NOMO-1 treated with dmso at 0.1 percent for 144 hours (cell line): Measurements from ENCODE around the gene GJA3.
A peak's percentile ranks its signal among the peaks of the same experiment; 100 is the strongest.
"Not testable (repeated sequence)": the region's sequence is repeated elsewhere in the genome, so short reads cannot be mapped to it uniquely, and the experiment has no call there.

Experiments used
- DNase-seq: peaks from one replicate; lab custom pipeline; 2025; ENCODE audit not compliant: unreplicated experiment; lab: John Stamatoyannopoulos, UW

The GJA3 gene

DNA sequence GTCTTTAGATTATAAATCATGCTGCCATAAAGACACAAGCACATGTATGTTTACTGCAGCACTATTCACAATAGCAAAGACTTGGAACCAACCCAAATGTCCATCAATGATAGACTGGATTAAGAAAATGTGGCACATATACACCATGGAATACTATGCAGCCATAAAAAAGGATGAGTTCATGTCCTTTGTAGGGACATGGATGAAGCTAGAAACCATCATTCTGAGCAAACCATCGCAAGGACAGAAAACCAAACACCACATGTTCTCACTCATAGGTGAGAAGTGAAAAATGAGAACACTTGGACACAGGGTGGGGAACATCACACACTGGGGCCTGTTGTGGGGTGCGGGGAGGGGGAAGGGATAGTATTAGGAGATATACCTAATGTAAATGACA is 7.6 kb downstream of the GJA3 start:
- not testable (repeated sequence) for DNase-seq

DNA sequence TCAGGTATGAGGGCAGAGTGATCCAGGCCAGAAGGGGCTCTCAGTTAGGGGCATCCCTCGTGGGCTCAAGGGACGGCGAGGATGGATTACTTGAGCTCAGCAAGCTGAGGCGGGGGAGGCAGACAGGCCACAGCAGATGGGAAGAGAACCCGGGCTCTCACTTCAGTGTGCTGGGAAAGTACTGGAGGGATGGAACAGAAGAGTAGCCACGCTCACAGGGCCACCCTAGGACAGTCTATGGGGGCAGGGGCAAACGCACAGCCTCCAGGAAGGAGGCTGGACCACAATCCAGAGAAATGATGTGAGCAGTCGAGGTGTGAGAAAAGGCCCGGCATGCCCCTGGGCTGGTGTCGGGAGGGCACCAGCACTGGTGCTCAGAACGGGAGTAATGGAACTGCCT is 9.2 kb downstream of the GJA3 start:
- DNase-seq: no peak

DNA sequence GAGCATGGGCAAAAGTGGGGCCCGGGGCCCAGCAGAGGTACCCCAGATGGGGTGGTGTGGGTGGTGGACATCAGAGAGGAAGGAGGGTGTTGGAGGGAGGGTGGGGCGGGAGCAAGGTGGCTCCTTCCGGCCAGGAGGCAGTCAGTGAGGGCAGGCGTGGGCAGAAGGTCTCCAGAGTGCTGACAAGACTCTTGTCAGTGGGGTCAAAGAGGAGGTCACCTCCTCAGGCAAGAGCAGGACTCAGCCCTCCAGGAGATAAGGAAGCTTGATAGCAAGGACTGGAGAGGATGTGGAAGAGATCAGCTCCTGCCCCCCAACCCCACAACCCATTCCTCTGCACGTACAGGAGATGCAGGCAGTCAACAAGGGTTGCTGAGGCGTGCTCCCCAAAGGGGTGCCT is 9.8 kb downstream of the GJA3 start:
- no peak for DNase-seq

DNA sequence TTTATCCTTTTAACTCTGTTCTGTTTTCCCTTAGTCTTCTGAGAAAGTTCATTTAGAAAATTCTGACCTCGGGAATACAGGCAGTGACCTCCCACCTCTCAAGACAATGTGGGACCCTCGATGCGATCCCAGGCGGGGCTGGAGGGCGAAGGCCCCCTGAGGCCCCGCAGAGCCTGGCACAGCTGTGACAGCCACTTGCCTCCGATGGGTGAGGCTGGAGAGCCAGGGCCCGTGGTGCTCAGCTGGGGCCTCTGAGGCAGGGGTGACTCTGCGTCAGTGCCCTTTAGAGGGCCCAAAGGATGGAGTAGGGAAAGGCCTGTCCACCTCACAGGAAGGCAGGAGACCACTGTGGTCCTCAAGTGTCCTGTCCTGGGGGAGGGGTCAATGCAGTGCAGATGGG is 10.3 kb downstream of the GJA3 start:
- no peak for DNase-seq

DNA sequence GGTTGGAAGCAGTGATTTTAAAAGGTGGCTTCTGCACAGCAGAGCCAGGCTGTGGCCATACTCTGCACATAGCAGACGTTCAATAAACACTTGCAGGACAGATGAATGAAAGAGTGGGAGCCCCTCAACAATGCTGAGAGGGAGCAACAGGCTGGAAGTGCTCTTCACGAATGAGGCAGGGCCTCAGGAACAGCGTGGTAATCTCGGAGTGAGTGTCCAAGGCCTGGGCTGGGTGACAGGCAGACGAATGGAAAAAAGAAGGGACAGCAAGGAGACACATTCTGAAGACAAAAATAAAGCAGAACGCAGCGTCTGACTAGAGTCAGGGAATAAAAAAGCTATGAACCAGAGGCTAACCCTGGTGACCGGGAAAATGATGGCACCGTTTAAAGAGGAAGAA is 11.1 kb downstream of the GJA3 start:
- DNase-seq: no peak

DNA sequence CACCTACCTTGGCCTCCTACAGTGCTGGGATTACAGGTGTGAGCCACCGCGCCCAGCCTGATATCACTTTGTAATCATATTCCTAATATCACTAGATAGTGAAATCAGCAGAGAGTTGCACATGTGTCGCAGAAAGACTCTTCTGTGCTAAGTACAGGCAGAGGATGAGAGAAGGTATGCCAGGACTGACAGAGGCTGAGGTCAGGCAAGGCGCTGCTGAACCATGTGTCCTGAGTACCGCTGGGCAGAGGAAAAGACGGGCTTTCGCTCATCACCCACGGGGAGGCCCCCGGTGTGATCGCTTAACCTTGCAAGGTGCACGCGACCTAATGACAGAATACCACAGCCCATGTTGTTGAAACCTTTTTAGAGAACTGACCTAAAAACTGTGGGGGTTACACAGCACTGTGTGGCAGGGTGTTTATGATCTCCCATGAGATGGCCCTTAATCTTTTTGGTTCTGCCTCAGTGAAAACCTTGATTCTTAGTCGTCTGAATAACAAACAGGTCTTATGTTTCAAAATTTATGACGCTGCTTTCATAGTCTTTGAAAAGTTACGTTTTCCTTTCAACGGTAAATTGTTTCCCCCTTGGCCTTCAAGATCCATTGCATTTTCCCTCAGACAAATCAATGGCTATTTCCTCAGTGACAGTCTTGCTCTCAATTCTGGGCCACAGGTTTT is 12.2 kb downstream of the GJA3 start:
- DNase-seq: no peak

DNA sequence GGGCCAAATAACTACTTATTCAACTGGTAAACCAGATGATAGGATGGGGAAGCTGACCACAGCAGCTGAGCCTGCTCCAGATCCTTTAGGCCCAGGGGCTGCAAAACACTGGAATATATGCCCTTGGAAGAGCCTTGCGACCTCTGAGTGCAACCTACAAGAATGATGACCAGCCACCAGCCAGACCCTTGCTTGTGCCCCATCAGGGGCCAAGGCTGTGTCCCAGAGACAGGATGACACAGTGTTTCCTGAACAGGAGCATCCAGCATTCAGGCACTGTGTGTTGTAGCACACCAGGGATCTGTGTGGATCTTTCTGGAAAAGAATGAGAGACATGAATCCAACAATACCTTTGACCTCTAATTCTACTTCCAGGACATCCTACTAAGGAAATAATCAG is 14.5 kb downstream of the GJA3 start:
- no peak for DNase-seq

DNA sequence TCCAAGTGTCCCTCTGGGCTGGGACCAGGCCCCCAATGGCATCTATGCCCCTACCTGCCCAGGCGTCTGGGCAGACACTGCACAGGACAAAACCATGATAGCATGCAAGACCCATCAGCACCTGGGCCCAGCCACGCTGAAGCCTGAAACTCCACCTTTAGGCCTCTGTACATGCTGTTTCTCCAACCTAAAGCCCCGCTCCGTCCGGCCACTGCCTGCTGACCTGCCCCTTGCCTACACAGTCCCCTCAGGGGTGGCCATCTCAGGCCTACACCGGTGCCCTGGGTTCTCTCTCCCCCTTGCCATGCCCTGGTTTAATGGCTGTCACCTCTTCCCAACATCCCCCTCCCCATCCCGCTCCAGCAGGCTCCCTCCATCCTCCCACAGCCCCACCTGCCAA is 15.3 kb downstream of the GJA3 start:
- DNase-seq: no peak

DNA sequence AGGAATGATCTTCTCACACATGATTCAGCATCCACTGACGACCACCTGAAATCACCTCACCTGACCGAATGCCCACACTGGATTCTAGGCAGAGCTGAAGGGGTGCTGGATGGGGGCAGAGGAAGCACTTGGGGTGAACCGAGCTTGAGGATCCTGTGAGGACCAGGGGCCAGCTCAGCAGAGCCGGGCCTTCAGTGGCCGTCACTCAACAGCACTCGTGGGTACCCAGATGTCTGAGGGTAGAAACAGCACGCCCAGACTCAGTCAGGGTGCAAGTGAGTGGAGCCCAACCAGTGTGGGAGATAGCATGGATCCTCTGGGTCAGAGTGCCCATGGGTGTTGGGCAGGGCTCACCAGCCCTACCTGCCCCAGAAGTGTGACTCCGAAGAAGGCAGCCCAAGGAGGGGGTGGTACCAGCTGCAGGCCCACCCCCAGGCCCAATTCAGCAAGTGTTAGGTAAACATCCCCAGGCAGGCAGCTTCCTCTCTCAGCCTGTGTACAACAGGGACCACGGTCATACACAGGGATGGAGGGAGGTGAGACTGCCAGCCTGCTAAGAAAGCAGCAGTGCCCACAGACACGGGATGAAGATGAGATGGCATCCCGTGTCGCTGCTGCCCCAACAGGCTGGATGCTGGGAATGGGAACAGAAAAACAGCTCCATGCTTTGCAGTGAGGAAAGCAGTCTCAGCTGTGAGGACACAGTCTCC is 16.6 kb downstream of the GJA3 start:
- no peak for DNase-seq

DNA sequence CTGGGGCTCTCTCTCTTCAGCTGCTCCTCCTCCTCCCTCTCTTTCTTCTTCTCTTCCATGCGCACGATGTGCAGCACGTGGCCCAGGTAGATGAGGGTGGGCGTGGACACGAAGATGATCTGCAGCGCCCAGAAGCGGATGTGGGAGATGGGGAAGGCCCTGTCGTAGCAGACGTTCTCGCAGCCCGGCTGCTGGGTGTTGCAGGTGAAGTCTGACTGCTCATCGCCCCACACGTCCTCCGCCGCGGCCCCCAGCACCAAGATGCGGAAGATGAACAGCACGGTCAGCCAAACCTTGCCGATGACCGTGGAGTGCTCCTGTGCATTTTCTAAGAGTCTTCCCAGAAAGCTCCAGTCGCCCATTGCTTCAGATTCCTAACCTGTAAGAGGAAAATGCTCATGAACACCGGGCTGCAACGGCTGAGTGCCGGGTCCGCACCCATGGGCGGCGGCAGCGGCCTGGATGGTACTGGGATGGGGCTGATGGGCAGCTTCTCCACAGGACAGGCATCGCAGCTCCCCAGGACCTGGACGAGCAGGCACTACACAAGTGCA is 17.8 kb downstream of the GJA3 start:
- no peak for DNase-seq

DNA sequence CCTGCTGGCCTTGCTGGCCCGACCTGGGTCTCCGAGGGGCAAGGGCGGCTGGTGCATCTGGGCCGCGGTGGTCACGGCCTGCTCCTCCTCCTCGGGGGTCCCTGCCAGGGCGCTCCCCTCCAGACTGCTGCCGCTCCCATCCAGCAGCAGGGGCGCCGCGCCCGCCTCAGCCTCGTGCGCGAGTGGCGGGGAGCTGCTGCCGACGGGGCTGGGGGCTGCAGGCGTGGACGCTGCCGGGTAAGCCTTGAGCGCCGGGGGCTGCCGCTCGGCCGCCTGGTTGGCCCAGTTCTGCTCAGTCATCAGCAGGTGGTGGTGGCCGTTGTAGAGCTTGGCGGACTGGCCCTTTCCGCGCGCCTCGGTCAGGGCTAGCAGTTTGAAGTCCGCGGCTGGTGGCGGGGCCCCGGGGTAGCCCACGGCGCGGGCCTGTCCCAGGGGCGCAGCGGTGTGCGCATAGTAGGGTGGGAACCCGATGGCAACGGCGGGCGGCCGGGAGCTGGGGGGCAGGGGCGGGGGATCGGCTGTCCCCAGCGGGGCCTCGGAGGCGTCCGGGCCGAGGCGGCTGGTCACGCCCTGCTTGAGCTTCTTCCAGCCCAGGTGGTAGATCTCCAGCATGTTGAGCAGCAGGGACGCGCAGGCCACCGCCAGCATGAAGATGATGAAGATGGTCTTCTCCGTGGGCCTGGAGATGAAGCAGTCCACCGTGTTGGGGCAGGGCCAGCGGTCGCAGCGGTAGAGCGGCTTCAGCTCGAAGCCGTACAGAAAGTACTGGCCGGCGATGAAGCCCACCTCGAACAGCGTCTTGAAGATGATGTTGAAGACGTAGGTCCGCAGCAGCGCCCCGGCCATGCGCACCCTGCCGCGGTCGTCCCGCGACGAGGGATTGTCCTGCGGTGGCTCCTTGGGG is 18.6 kb downstream of the GJA3 start:
- DNase-seq: no peak

DNA sequence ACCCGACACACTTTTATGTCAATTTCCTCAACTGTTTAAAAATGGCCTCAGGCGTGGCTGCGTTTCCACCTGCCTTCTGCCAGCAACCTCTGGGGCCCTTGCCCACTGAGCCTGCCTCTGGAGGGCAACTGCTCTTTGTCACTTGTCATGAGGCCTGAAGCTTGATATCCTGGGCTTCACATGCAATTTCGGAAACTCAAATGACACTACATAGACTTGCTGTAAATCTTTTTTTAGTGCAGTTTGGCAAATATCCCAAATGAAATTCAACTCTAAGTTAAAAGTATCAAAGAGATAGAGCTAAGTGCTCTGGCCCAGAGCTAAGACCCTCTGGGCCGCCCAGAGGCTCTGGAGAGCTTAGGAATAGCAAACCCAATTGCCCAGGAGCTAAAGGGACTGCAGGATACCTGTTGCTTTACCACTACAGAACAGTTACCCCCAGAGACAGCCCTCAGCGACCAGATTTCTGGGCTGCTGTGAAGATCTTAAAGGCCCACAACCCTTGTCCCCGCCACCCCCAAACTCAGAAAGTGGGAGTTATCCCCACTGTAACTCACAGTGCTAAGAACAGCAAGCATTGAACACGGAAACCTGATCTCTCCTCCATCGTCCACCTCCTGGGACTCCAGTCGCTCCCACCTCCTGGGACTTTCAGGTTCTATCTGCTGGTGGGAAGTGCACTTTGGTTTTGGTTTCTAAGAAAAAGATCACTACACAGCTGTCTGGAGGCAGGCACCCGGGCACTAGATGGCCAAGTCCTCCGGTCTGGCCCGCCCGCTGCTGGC is 19.4 kb downstream of the GJA3 start:
- DNase-seq: no peak

DNA sequence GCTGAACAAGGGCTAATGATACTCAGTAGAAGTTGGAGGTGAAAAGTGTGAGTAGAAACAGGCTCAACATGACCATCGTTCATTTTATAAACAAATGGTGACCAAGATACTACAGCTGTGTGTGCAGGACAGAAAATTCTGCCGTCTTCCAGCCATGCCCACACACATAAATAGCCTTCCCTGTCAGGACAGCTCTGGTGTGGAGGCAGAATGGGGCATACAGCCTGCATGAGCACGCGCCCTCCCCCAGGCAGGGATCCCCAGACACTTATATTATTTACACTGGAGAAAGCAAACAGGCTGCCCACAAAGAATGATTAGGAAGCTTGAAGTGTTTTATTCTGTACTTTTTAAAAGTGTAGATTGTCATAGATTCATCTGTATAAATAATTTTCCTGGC is 20.4 kb downstream of the GJA3 start:
- DNase-seq: no peak

DNA sequence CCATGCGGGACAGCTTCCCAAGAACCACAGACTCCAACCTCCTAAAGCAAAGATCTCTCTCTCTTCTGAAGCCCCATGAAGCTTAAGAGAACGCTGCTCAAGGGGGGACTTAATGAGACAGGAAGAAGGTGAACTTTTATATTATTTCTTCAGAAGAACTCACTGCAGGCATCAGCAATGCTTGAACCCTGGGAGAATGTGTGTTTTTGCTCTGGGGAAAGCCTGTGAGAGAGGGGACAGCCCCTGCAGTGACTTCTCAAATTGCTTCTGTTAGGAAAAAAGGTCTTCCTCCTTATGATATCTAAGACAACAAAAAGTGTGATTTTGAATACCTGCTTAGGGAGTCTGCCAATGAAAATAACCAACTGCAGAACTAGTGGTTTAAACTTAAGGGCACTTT is 23.0 kb downstream of the GJA3 start:
- no peak for DNase-seq

DNA sequence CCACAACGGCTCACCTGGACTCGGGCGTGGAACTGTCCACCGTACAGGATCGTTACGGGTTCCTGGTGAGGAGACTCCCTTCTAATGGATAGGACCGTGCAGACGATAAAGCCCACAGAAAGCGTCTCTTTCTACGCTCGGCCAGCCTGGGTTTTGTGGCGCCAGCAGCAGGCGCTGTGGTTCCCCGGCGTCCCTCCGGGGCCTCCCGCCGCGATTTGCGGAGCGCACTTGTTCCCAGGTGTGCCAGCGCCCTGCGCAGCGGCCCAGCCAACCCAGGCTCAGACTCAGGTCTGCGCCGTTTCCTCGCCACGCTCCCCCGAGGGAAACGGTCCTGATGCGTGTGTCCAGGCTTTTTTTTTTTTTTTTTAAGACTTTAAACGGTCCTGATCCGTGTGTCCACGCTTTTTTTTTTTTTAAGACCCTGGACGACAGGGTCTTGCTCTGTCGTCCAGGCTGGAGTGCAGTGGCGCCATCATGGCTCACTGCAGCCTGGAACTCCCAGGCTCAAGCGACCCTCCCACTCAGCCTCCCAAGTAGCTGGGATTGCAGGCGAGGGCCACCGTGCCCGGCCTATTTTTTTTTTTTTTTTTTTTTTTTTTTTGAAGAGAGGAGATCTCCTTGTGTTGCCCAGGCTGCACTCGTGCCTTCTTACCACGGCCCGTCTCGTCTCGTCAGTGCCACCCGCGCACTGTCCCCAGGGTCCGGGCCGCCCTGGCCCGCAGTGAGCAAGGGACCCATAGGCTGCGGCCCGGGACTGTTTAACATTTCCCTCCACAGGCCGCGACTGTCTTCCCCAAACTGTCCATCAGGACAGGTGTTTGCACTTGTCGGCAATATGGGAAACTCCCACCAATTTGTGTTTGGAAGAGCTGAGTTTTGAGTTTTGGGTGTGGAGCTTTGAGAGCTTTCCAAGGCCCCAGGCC is 23.8 kb downstream of the GJA3 start:
- DNase-seq: peak; percentile 27

DNA sequence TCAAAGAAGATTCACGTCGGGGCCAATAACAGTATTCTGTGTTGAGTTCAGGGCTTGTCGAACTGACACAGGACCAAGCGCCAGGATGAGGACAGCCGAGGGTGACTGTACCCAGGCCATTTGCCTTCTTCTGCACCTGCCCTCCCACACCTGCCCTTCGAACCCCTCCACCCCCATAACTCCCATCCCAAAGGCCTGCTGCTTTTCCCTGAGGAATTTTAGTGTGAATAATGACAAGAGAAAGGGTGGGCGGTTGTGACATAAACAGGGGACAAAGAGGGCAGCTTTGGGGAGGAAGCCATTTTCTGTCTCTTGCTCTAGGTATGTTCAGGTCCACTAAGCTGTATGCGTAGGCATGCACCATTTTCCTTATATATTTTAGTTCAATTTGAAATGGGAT is 26.1 kb downstream of the GJA3 start:
- no peak for DNase-seq

DNA sequence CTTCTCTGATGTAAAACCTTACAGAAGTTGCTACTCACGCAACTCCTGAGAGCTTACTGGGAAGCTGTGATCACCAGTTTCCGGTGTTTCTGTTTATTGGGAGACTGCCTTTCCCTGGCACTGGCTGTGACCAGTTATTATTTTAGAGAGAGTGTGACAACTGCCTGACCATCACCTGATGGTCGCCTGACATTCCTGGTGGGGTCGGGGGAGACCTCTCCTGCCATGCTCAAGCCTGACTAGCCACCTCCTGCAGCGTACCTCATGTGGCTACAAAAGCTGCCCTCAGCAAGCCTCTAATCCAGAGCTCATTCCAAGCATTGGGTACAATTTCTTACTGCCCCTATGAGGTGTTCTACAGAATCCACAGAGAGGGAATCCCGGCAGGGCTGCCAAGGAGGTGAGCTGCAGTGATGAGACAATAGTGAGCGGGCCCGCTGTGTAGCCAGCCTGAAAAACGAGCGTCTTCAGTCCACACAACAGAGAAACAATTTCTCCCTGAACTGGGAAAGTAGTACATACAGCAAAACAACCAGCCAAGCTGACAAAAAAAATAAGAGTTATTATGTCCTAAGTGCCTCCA is 28.7 kb downstream of the GJA3 start:
- DNase-seq: no peak

DNA sequence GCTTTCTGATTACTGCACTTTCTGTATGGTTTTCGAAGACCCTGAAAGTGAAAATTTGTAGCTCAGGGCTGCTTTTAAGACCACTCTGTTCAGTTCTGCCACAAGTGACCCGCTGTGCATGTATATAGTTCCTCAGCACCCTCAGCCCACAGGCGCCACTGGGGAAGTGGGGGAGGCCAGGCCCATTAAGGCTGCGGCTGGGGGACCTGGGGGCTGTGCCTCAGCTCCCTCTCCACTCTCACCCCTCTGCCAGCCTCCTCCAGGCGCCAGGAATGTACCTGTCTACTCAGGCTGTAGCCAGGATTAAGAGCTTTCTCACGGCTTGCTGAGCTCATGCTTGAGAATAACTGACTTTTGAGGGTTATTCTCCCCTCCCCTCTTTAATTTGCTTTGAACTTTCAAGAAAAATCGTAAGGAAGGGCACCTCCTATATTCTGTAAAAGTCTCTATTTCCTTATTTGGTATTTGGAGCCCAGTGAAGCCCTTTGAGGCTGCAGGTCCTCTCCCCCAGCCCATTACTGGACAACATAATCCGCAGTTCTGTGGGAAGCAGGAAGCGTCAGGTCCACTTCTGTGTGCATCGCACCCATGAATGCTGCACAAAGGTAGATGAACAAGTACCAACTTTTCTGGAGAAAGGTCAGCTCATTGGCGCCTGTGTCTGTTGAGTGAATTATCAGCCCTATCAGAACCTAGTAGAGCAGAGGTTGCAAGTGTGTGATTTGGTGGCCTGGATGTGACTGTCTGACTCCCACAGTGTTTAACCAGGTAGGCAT is 29.6 kb downstream of the GJA3 start:
- no peak for DNase-seq

DNA sequence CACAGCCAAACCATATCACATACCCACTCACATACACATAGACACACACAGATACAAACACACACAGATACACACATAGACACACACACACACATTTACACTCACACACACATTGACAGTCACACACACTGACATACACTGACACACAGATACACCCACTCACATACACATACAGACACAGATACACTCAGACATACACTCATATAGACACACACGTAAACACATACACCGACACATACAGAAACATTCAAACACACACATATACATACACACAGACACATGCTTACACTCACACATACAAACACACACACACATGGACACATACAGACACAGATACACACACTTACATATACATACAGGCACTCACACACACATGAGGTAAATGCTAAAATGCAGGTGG is 30.2 kb downstream of the GJA3 start:
- DNase-seq: no peak
